GM19043 (cell line): ENCODE results near the gene PCSK4.
"Not testable (repeated sequence)": the region's sequence is repeated elsewhere in the genome, so short reads cannot be mapped to it uniquely, and the experiment has no call there.

Source experiments
- ATAC-seq: cut with Tn5 transposase; IDR thresholded peaks from one replicate; pipeline ENCODE4 v1.9.1; 2021; ENCODE audit warnings: low read depth; ENCODE audit not compliant: unreplicated experiment

The PCSK4 gene

DNA sequence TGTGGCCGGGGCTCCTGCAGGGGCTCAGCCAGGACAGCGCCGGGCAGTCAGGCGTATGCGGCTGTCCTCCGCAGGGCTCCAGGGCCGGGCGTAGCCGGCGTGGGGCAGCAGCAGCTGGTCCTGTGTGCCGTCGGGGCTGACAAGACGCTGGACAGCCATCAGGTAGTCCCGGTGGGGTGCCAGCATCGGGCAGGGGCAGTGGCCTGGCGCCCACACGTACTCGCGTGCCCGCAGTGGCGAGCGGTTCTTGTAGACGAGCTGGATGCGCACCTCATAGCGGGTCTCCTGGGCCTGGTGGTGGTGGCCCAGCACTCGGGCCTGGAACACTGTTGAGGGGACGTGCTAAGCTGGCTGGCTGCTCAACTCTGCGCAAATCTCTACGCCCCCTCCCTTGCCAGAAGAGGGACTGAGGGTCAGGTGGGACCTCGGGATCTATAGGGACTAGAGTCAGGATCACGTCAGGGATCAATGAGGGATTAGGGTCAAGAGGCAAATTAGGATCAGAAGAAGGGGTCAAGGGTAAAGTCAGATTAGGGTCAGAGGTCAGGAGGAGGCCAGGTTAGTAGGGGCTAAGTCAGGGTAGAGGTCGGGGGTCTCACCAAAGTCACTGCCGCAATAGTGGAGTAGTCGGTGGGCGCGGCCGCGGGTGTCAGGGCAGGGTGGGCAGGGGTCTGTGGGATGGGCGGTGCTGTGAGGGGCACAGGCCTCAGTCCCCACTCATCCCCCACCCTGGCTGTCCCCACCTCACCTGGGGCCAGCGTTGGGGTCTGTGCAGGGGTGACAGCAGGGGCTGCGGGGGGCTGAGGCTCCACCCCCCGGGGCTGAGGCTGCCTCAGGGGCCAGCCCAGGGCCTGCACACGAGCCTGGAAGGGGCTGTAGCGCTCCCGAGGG is 16.1 kb upstream of the PCSK4 start:
- ATAC-seq = no peak

DNA sequence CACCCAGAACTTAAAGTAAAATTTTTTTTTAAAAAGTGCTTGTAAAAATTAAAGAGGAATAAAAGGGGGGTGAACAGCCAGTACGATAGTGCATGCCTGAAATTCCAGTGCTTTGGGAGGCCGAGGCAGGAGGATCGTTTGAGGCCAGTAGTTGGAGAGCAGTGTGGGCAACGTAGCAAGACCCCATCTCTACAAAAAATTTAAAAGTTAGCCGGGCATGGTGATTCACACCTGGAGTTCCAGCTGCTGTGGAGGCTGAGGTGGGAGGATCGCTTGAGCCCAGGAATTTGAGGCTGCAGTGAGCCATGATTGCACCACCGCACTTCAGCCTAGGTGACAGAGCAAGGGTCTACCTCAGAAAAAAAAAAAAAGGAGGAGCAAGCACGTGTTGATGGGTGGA is 14.9 kb upstream of the PCSK4 start:
- no peak for ATAC-seq

DNA sequence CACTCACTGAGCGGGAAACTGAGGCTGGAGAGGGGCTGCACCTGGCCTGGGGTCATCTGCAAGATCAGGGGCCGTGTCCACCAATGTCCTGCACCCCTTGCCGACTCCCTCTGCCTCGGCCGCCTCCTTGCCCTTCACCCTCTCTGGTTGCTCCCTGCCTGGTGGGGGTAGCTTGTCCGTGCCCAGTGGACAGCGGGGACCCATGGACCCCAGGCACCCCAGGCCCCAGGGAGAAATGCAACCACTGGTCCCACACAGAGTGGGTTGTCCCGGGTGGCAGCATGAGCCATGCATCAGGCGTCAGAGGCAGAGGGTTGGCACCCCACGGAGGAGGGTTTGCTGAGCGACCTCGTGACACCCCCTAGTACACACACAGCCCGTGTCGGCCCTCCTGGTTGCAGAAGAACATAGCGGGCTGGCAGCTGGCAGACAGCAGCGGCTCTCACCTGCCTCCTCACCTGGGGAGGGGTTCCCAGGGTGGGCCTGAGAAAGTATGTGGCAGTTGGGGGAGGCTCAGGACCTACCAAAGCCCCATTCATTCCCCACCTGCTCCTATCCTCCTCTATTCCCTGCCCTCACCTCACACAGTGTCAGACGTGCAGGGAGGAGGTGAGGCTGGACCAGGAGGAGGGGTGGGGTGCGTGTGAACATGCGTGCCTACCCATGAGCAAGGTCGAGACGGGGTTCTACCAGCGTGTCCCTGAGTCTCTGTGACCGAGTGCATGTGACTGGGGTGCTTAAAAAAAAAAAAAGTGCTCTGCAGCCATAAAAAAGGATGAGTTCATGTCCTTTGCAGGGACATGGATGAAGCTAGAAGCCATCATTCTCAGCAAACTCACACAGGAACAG is 14.0 kb upstream of the PCSK4 start:
- ATAC-seq = no peak

DNA sequence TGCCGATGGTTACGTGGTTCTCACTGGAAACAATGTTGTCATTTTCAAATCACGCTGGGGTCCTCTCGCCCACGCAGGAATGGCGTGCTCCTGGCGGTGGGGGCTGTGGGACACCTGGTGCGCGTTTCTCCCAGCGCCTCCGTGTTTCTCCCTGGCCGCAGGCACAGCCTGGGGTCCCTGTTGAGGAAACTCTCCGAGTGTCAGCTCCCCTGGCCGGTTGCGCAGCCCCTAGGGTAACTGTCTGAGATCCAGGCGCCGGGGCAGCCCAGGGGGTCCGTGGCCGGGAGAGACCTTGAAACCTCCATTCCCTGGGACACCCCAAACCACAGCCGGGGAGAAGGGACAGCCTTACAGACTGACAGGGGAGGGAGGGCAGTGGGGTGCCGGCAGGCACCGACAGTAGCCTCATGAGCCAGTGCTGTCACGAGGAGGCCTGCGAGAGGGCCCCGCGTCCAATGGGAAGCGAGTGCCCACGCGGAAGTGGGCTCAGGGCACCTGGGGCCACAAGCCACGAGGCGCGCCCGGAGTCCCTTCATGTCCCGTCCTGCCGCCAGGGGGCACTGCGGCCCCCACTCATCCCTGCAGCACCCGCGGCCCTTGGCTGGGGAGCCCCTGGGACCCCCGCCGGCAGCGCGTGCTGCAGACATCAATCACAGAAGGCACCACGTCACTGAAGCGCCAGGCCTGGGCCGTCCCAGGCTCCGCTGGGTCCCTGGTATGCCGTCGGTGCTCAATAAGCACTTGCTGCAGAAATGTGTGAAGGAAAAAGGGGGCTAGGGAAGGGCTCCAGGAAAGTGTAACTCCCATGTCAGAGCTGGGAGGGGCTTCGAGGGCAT is 13.2 kb upstream of the PCSK4 start:
- no peak for ATAC-seq

DNA sequence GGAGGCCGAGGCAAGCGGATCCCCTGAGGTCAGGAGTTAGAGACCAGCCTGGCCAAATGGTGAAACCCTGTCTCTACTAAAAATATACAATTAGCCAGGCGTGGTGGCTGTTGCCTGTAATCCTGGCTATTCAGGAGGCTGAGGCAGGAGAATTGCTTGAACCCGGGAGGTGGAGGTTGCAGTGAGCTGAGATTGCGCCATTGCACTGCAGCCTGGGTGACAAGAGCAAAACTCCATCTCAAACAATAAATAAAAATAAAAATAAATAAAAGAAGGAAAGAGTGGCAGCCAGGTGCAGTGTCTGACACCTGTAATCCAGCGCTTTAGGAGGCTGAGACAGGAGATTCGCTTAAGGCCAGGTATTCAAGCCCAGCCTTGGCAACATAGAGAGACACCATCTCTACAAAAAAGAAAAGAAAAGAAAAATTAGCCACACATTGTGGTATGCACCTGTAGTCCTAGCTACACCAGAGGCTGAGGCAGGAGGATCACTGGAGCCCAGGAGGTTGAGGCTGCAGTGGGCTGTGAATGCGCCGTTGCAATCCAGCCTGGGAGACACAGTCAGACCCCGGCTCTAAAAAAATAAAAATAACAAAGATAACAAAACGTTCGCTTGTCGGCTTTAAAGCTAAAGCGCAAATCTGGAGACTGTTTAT is 12.4 kb upstream of the PCSK4 start:
- no peak for ATAC-seq

DNA sequence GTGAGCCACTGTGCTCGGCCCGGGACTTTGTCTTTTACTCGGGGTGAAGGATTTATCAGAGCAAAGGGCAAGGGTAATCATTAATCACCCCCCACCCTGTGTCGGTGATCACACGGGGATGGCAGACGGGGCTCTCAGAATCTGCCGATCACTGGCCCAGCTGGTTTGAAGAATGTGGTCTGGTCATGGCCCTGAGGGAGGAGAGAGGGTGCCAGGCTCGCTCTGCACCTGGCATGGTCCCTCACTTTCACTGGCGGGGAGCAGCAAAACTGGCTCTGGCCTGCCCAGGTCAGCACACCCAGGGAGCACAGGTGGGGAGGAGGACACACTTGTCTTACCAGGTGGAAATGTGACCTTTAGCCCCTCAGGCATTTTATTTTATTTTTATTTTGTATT is 11.0 kb upstream of the PCSK4 start:
- ATAC-seq = no peak

DNA sequence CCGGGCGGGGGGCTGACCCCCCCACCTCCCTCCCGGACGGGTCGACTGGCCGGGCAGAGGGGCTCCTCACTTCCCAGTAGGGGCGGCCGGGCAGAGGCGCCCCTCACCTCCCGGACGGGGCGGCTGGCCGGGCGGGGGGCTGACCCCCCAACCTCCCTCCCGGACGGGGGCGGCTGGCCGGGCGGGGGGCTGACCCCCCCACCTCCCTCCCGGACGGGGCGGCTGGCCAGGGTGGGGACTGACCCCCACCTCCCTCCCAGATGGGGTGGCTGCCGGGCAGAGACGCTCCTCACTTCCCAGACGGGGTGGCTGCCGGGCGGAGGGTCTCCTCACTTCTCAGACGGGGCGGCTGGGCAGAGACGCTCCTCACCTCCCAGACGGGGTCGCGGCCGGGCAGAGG is 9.1 kb upstream of the PCSK4 start:
- not testable (repeated sequence) for ATAC-seq

DNA sequence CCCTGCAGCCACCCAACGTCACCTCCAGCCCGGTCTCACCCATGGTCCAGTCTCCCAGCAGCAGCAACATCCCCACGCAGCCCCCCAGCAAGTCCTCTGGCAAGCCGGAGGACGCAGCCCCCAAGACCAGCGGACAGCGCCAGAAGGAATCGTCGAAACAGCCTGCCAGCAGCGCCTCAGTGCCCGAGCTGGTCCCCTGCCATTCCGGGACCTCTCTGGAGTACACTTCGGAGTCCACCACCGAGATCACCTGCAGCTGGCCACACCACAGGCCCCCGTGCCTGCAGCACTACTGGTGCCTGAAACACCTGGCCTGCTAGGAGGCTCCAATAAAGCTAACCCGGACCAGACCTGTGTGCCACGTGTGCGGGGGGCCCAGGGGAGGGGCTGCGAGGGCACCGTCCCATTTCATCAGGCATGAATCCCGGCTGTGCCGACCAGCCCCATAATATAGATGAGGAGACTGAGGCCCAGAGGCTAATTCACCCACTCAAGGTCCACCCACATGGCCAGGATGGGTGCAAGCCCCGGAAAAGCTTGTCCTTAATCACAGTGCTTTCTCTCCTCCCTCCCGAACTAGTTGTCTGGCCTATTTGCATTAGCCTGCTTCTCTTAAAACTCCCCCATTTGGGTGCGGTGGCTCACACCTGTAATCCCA is 7.6 kb upstream of the PCSK4 start:
- no peak for ATAC-seq

DNA sequence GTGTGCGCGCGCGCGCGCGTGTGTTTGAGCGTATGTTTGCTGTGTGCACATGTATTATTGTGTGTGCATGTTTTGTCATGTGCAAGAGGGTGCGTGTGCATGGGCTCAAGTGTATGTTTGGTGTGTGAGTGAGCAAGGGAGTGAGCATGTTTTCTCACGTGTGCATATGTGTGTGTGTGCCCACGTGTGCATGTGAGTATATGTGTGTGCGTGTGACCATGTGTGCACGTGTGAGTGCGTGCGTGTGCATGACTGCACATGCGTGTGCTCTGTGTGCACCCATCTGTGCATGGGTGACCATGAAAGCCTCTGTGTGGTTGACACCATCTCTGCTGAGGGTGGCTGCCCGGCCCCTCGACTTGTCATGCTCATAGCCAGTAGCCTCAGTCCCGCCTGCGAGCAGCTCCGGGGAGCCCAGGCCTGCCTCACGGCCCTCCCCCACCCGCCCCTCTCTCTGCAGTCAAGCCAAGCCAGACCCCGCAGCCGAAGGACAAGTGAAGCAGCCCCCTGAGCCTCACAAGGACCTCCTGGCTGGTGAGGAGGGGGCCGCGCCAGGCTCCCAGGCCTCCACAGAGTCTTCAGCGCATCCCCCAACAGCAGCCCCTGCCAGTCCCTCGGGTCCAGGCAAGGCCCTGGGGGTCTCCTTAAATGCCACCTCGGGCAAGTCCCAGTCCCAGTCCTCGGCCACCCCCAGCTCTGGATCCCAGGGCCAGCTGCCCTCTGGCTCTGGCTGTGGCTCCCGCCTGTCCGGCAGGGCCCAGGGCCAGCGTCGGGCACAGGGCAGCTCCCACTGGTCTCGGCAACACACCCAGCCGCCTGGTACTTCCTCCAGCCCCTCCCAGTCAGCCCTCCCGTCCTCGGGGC is 6.8 kb upstream of the PCSK4 start:
- ATAC-seq = no peak

DNA sequence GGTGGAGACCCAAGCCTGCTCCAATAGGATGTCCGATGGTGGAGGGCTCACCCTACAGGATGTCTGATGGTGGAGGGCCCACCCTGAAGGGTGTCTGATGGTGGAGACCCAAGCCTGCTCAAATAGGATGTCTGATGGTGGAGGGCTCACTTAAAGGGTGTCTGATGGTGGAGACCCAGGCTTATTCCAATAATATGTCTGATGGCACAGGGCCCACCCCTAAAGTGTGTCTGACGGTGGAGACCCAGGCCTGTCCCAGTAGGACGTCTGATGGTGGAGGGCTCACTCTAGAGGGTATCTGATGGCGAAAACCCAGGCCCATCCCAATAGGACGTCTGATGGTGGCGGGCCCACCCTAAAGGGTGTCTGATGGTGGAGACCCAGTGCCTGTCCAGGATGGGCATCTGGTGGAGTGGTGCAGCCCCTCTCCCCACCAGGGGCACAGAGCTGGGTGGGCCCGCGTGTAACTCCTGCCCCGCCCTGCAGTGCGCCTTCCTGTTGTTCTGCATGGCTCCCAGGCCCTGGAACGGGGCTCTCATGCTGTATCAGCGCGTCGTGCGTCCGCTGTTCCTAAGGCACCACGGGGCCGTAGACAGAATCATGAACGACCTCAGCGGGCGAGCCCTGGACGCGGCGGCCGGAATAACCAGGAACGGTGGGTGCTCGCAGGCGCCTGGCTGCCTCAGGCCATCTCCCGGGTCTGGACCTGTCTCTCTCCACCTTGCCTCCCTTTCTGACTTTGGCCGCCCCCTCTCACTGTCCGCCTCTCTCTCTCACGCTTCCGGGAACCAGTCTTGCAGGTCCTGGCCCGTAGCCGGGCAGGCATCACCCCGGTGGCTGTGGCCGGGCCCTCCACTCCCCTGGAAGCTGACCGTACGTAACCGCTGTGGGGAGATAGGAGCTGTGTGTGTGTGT is 5.9 kb upstream of the PCSK4 start:
- no peak for ATAC-seq

DNA sequence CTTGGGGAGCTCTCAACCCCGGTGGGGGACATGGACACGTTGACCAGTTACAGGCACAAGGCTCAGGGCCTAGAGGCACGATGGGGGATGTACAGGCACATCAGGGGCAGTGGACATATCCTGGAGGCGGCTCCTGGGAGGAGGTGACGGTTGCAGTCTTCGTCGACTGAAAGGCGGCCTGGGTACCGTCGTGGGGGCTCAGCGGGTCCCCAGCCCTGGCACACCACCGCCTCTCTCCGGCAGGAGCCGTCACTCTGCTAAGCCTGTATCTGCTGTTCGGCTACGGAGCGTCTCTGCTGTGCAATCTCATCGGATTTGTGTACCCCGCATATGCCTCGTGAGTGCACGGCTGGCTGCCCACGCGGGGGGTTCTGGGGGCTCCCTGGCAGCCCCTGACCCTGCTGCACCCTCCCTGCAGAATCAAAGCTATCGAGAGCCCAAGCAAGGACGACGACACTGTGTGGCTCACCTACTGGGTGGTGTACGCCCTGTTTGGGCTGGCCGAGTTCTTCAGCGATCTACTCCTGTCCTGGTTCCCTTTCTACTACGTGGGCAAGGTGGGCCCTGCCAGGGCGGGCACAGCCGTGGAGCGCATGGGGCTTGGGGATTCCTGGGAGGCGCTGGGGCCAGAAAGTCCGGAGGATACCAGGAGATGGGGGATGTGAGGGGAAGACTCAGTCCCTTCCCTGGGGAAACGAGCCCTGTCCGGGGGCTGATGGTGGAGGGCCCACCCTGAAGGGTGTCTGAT is 5.1 kb upstream of the PCSK4 start:
- ATAC-seq = no peak

DNA sequence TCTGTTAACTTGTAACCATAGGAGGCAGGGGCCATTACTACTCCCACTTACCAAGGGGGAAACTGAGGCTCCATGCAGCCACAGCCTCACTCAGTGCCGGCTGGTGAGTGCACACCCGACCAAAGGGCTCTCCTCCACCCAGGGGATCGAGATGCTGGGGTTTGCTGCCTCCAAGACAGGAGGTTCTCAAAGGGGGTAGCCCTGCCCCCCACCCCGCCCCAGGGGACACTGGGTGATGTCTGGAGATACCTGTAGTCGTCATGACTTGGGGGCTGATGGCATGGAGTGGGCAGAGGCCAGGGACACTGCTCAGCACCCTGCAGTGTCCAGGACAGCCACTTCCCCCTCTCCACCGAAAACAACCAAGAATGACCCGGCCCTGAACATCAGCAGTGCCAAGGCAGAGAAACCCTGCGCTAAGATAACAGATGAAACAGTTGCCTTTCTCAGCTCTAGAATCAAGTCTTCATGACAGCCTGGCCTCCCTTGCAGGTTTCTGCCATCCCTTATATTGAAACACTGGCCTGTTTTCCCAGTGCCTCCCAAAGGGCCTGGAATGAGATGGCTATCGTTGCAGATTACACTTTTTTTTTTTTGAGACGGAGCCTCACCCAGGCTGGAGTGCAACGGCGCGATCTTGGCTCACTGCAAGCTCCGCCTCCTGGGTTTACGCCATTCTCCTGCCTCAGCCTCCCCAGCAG is 4.1 kb upstream of the PCSK4 start:
- no peak for ATAC-seq

DNA sequence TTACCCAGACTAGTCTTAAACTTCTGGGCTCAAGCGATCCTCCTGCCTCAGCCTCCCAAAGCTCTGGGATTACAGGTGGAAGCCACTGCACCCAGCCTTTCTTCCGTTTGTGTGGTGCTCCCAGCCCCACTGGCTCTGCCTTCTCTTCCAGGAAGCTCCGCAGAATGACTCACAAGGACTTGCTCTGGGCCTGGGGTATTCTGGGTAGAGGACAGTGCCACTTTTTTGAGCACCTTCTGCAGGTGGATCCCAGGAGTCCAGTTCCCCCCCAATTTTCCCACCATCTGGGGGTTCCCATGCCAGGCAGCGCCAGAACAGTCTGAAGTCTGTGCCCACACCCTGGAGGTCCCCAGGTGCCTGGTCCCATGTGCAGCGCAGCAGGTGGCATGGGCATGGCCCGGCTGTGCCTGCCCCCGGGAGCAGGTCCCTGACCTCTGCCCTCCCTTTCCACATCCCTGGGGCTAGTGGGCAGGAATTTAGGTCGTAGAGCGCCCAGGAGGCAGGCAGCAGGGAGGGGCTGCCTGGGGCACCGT is 2.4 kb upstream of the PCSK4 start:
- no peak for ATAC-seq

DNA sequence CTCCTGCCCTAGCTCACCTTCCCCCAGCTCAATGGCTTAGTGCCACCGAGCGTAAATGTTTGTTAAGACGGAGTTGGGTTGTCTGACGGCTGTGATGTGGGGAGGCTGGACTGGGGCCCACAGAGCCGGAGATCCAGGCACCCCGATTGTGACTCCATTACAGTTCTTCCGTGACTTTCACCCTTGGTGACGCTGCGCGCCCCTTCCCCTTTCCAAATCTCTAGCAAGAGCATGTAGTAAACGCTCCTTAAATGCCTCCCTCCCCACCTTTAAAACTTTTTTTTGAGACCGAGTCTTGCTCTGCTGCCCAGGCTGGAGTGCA is 1.7 kb upstream of the PCSK4 start:
- no peak for ATAC-seq

DNA sequence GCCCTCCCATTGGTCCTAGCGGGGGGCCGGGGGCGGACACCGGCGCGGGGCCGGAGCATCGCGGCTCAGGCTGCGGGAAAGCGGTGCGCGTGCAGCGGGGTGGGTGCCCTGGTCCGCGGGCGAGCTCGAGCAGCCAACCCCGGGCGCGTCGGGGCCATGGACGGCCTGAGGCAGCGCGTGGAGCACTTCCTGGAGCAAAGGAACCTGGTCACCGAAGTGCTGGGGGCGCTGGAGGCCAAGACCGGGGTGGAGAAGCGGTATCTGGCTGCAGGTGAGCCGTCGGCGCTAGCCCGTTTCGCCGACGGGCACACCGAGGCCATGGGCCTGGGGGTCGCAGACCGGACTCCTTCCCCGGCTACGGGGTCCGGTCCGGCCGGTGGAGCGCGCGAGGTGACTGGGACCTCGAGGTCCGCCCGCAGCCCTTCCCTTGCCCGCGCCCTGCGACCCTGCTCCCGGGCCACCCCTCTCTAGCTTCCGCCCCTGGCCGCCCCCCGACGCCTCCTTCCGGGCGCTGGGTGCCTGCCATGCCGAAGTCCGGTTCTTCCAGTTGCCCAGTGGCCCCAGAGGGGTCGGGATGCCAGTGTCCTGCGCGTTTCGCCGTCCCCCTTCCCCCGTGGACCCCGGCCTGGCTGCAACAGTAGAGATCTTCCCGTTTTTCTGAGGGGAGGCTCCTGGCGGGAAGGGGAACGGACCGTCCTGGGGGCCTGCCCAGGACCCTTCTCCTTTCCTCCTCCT is 1.1 kb upstream of the PCSK4 start, which contains the start of gene REEP6:
Gene REEP6, plus strand, starts transcription at position 68 of the 735 bp plus-strand sequence. Its CDS starts 89 bp downstream, at position 157.
- ATAC-seq = no peak
